Naive thymus-derived CD4-positive, alpha-beta T cell (primary cell): Measurements from ENCODE around the gene EMX2. TPM values are rescaled to one million over a fixed set of nuclear protein-coding genes. Genes with fewer than 3 reads are reported as not detected.
A peak's percentile ranks its signal among the peaks of the same experiment; 100 is the strongest.

ENCODE experiments used
- ATAC-seq: fragments of 150-1000 bp; cut with Tn5 transposase; 2 replicates; pipeline ENCODE4 v1.10.0; 2021; ENCODE audit warnings: mild to moderate bottlenecking, moderate library complexity
- CTCF ChIA-PET: fragments of 350-600 bp; sonication (Branson Sonifier 250); formaldehyde crosslinking; loops from one replicate; lab custom pipeline; 2021; ENCODE audit warnings: antibody characterized with exemption; lab: Charles Lee
- POLR2A ChIA-PET: fragments of 350-600 bp; sonication (Branson Sonifier 250); formaldehyde crosslinking; loops from one replicate; lab custom pipeline; 2021; ENCODE audit warnings: antibody characterized with exemption, inconsistent platforms; lab: Charles Lee
- DNase-seq, 9 donors: peaks; one replicate each; pipeline versions ENCODE4 v3.0.0 to v3.0.0-alpha.2; 2020 to 2022; ENCODE audit warnings: mixed read lengths in 1 of 9
- H3K27ac ChIP-seq: one replicate; pipeline ENCODE4 v1.7.0; 2013; ENCODE audit warnings: mild to moderate bottlenecking, low read depth, low read length, moderate library complexity
- H3K27me3 ChIP-seq, 2 donors: one replicate each; pipeline ENCODE4 v1.7.0; 2013; ENCODE audit warnings: low read length in 2 of 2, mild to moderate bottlenecking in 2 of 2, moderate library complexity in 2 of 2; ENCODE audit not compliant: control insufficient read depth in 2 of 2, insufficient read depth in 2 of 2
- H3K36me3 ChIP-seq, 3 experiments: 1 replicate in 2 of 3; 2 replicates in 1 of 3; pipeline ENCODE4 v1.7.0; 2013; ENCODE audit warnings: low read length in 3 of 3, mild to moderate bottlenecking in 3 of 3, moderate library complexity in 1 of 3; ENCODE audit not compliant: insufficient read depth in 3 of 3, control insufficient read depth in 2 of 3
- H3K4me1 ChIP-seq, 2 donors: one replicate each; pipeline ENCODE4 v1.7.0; 2013; ENCODE audit warnings: low read length in 2 of 2, mild to moderate bottlenecking in 2 of 2, moderate library complexity in 1 of 2; ENCODE audit not compliant: control insufficient read depth in 2 of 2, insufficient read depth in 2 of 2
- H3K4me3 ChIP-seq: 2 replicates; pipeline ENCODE4 v1.7.0; 2013; ENCODE audit warnings: mild to moderate bottlenecking, low read length
- H3K9me3 ChIP-seq, 3 experiments: 1 replicate in 2 of 3; 2 replicates in 1 of 3; pipeline ENCODE4 v1.7.0; 2013; ENCODE audit warnings: low read length in 3 of 3; ENCODE audit not compliant: control insufficient read depth in 2 of 3
- H3K27ac Mint-ChIP-seq, 9 donors: one replicate each; pipeline ENCODE4 v1.8.0; 2020 to 2022; ENCODE audit warnings: mixed read lengths in 9 of 9, mild to moderate bottlenecking in 8 of 9, moderate library complexity in 5 of 9, inconsistent platforms in 2 of 9
- H3K27me3 Mint-ChIP-seq, 5 donors: one replicate each; pipeline ENCODE4 v1.8.0; 2021 to 2022; ENCODE audit warnings: mixed read lengths in 5 of 5, mild to moderate bottlenecking in 1 of 5
- H3K36me3 Mint-ChIP-seq, 5 donors: one replicate each; pipeline ENCODE4 v1.8.0; 2020 to 2022; ENCODE audit warnings: mixed read lengths in 5 of 5, mild to moderate bottlenecking in 3 of 5, inconsistent platforms in 1 of 5
- H3K4me1 Mint-ChIP-seq, 7 donors: one replicate each; pipeline ENCODE4 v1.8.0; 2020 to 2022; ENCODE audit warnings: mixed read lengths in 7 of 7, mild to moderate bottlenecking in 3 of 7, inconsistent platforms in 1 of 7
- H3K4me3 Mint-ChIP-seq, 10 donors: one replicate each; pipeline ENCODE4 v1.8.0; 2020 to 2022; ENCODE audit warnings: mild to moderate bottlenecking in 10 of 10, mixed read lengths in 10 of 10, moderate library complexity in 6 of 10, inconsistent platforms in 2 of 10
- H3K9me3 Mint-ChIP-seq, 11 donors: one replicate each; pipeline ENCODE4 v1.8.0; 2020 to 2022; ENCODE audit warnings: mixed read lengths in 11 of 11, mild to moderate bottlenecking in 4 of 11, inconsistent platforms in 1 of 11, moderate library complexity in 1 of 11
- intact Hi-C, 2 donors: fragments of 100-400 bp; cut with micrococcal nuclease; formaldehyde crosslinking; loops; one replicate each; pipeline ENCODE4 v1.15.1; 2023
- polyA plus RNA-seq, 2 donors: library from polyadenylated mRNA; unstranded; fragments of 300-500 nt; fragmentation: Illumina TruSeq; gene quantifications; one replicate each; pipeline ENCODE4 v1.2.3, GENCODE V29; 2021
- total RNA-seq, 6 experiments: library from RNA in 5 of 6; stranded (reverse) in 5 of 6; gene quantifications; 1 replicate in 5 of 6; 2 replicates in 1 of 6; pipeline ENCODE4 v1.2.3 and lab custom pipeline; 2021 to 2026

Gene EMX2
- total and polyA plus RNA-seq, 7 experiments from 2014 or later: not detected

GRCh38 chr10:117539361-117539773, 3.2 kb upstream of the EMX2 start:
- ChIA-PET CTCF (no interaction called here), POLR2A (no interaction called here)
- H3K27me3 ChIP-seq: peaks cover 0 to 6% of the 10 kb centered on the region in 2 donors
- H3K4me3 ChIP-seq: no peak overlapping the region
- no peaks in the 10 kb centered on the region for H3K4me1 ChIP-seq
- peaks cover 4 to 31% (median 20%) of the 10 kb centered on the region in 7 donors for H3K4me1 Mint-ChIP-seq
- H3K9me3 ChIP-seq: no peaks in the 10 kb centered on the region
- H3K27ac ChIP-seq: no peak overlapping the region
- no peaks in the 10 kb centered on the region for H3K9me3 Mint-ChIP-seq
- H3K27me3 Mint-ChIP-seq: peaks cover 51 to 89% (median 64%) of the 10 kb centered on the region in 5 donors
- intact Hi-C loops: loop anchor here in 1 of 2 donors (5.0 kb wide), 2 partner anchors 883 to 1058 kb away; partner anchors contain the start of gene PRLHR
- no peaks in the 10 kb centered on the region for H3K36me3 Mint-ChIP-seq
- ATAC-seq (no peak), DNase-seq (no peak)
- H3K27ac Mint-ChIP-seq: no peak overlapping the region
- no peaks in the 10 kb centered on the region for H3K36me3 ChIP-seq
- no peak overlapping the region for H3K4me3 Mint-ChIP-seq

- CTCF ChIA-PET: no interaction called here
- H3K9me3 ChIP-seq: no peaks in the 10 kb centered on the region
- H3K27ac ChIP-seq: no peak overlapping the region
- H3K4me3 ChIP-seq: no peak overlapping the region
- Mint-ChIP-seq H3K27ac (no peak overlapping the region), H3K36me3 (no peaks in the 10 kb centered on the region), H3K9me3 (no peaks in the 10 kb centered on the region), H3K27me3 (peaks cover 56 to 92% (median 68%) of the 10 kb centered on the region in 5 donors), H3K4me1 (peaks cover 8 to 37% (median 26%) of the 10 kb centered on the region in 7 donors), H3K4me3 (no peak overlapping the region)
- POLR2A ChIA-PET: no interaction called here
- intact Hi-C loops: loop anchor here in 1 of 2 donors (5.0 kb wide), 3 partner anchors 373 to 1057 kb away; partner anchors contain the start of gene PRLHR
- peaks cover 0 to 9% of the 10 kb centered on the region in 2 donors for H3K27me3 ChIP-seq
- DNase-seq (no peak), ATAC-seq (no peak)
- H3K4me1 ChIP-seq: no peaks in the 10 kb centered on the region
- H3K36me3 ChIP-seq: no peaks in the 10 kb centered on the region
Observed at GRCh38 chr10:117539903-117540639, 2.5 kb upstream of the EMX2 start.

- Mint-ChIP-seq H3K9me3 (no peaks in the 10 kb centered on the region), H3K4me3 (peak overlapping the region in 5 of 10 donors; percentile 44 to 80 (median 57)), H3K4me1 (peaks cover 8 to 39% (median 30%) of the 10 kb centered on the region in 7 donors), H3K36me3 (no peaks in the 10 kb centered on the region), H3K27ac (peak overlapping the region in 1 of 9 donors; percentile 73), H3K27me3 (peaks cover 56 to 90% (median 67%) of the 10 kb centered on the region in 5 donors)
- Histone ChIP-seq H3K27me3 (peaks cover 0 to 12% of the 10 kb centered on the region in 2 donors), H3K9me3 (no peaks in the 10 kb centered on the region), H3K27ac (no peak overlapping the region), H3K4me1 (no peaks in the 10 kb centered on the region), H3K36me3 (no peaks in the 10 kb centered on the region), H3K4me3 (no peak overlapping the region)
- DNase-seq (no peak), ATAC-seq (no peak)
- CTCF ChIA-PET: no interaction called here
- intact Hi-C loops: loop anchor here in 1 of 2 donors (5.0 kb wide), 1 partner anchor 374 kb away; no protein-coding TSS in a partner anchor
- POLR2A ChIA-PET: no interaction called here
Observed at GRCh38 chr10:117540640-117541404, 1.7 kb upstream of the EMX2 start.

- H3K27me3 Mint-ChIP-seq: peaks cover 57 to 90% (median 66%) of the 10 kb centered on the region in 5 donors
- no peaks in the 10 kb centered on the region for H3K4me1 ChIP-seq
- ChIA-PET CTCF (no interaction called here), POLR2A (no interaction called here)
- peaks cover 0 to 12% of the 10 kb centered on the region in 2 donors for H3K27me3 ChIP-seq
- ATAC-seq (no peak), DNase-seq (no peak)
- H3K36me3 Mint-ChIP-seq: no peaks in the 10 kb centered on the region
- peak overlapping the region in 9 of 10 donors; percentile 52 to 84 (median 64) for H3K4me3 Mint-ChIP-seq
- H3K9me3 Mint-ChIP-seq: no peaks in the 10 kb centered on the region
- H3K27ac Mint-ChIP-seq: peak overlapping the region in 1 of 9 donors; percentile 83
- intact Hi-C loops: loop anchor here in 1 of 2 donors (5.0 kb wide), 1 partner anchor 374 kb away; no protein-coding TSS in a partner anchor
- H3K9me3 ChIP-seq: no peaks in the 10 kb centered on the region
- H3K4me3 ChIP-seq: no peak overlapping the region
- H3K36me3 ChIP-seq: no peaks in the 10 kb centered on the region
- H3K4me1 Mint-ChIP-seq: peaks cover 11 to 40% (median 33%) of the 10 kb centered on the region in 7 donors
- H3K27ac ChIP-seq: no peak overlapping the region
Observed at GRCh38 chr10:117541405-117541908, 1.1 kb upstream of the EMX2 start.

- Mint-ChIP-seq H3K27me3 (peaks cover 55 to 90% (median 68%) of the 10 kb centered on the region in 5 donors), H3K9me3 (no peaks in the 10 kb centered on the region), H3K4me1 (peaks cover 11 to 38% (median 32%) of the 10 kb centered on the region in 7 donors), H3K36me3 (no peaks in the 10 kb centered on the region), H3K4me3 (peak overlapping the region in 9 of 10 donors; percentile 23 to 80 (median 59)), H3K27ac (peak overlapping the region in 1 of 9 donors; percentile 83)
- no peaks in the 10 kb centered on the region for H3K36me3 ChIP-seq
- ChIA-PET CTCF (no interaction called here), POLR2A (no interaction called here)
- peak in 1 of 9 donors; percentile 4 for DNase-seq
- no peaks in the 10 kb centered on the region for H3K4me1 ChIP-seq
- no peak overlapping the region for H3K27ac ChIP-seq
- intact Hi-C loops: loop anchor here in 1 of 2 donors (5.0 kb wide), 1 partner anchor 375 kb away; no protein-coding TSS in a partner anchor
- ATAC-seq: no peak
- no peaks in the 10 kb centered on the region for H3K9me3 ChIP-seq
- no peak overlapping the region for H3K4me3 ChIP-seq
- H3K27me3 ChIP-seq: peaks cover 0 to 16% of the 10 kb centered on the region in 2 donors
Observed at GRCh38 chr10:117541909-117542705, 439 bp upstream of the EMX2 start.
